Measurements from ENCODE around the gene ZNF134.

DNA sequence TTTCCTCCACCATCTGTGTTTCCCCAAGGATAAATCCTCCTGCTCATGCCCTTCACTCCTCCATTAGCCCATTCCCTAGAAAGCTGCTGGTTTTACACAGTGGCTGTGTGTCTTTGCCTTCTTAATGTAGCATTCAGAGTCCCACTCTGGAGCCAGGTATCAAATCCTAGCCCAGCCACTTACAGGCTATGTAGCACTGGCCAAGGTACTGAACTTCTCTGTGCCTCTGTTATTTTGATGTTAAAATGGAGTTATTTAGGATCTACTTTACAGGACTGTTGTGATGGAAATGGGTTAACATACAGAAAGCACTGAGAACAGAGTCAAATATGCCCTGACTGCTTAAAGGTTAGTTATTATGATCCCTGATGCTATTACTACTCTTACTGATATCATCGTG, 53.2 kb downstream of the ZNF134 start:
- TF ChIP-seq, protein P1, sequence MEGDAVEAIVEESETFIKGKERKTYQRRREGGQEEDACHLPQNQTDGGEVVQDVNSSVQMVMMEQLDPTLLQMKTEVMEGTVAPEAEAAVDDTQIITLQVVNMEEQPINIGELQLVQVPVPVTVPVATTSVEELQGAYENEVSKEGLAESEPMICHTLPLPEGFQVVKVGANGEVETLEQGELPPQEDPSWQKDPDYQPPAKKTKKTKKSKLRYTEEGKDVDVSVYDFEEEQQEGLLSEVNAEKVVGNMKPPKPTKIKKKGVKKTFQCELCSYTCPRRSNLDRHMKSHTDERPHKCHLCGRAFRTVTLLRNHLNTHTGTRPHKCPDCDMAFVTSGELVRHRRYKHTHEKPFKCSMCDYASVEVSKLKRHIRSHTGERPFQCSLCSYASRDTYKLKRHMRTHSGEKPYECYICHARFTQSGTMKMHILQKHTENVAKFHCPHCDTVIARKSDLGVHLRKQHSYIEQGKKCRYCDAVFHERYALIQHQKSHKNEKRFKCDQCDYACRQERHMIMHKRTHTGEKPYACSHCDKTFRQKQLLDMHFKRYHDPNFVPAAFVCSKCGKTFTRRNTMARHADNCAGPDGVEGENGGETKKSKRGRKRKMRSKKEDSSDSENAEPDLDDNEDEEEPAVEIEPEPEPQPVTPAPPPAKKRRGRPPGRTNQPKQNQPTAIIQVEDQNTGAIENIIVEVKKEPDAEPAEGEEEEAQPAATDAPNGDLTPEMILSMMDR (conservative IDR thresholded peaks at IDR 0.05 in 1 of 2, IDR thresholded peaks at IDR 0.05 in 1 of 2; ENCODE audit: extremely low read depth in 1 of 2, insufficient read depth in 1 of 2, low read depth in 1 of 2, low read length in 2 of 2) = no peak
- TF ChIP-seq EZH2 (IDR thresholded peaks at IDR 0.05; ENCODE audit: borderline replicate concordance, low read length) = no peak
